HG02970 (cell line): Measurements from ENCODE around the gene IGSF9B.

Experiments used
- ATAC-seq: cut with Tn5 transposase; IDR thresholded peaks from one replicate; pipeline ENCODE4 v1.9.1; 2021; ENCODE audit warnings: mild to moderate bottlenecking, moderate library complexity, moderate number of reproducible peaks; ENCODE audit not compliant: unreplicated experiment, low FRiP score

The IGSF9B gene

DNA sequence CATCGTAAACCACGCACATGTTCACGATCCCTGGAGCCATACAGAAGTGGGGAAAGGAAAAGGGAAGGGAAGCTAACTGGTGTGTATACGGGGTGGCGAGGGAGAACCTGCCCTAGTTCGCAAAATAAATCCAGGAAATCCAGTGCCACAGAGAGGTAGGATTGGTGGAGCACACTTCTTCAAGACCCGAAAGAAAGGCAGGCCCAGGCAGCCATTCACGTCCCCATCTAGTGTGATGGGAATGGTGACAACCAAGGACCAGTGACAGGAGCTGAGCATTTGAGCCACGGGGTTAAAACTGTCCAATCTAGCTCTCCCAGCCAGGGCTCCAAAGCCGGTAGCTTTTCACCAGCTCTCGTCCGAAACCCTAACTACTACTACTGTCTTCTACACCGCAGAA, 53.7 kb downstream of the IGSF9B start:
- no peak for ATAC-seq

DNA sequence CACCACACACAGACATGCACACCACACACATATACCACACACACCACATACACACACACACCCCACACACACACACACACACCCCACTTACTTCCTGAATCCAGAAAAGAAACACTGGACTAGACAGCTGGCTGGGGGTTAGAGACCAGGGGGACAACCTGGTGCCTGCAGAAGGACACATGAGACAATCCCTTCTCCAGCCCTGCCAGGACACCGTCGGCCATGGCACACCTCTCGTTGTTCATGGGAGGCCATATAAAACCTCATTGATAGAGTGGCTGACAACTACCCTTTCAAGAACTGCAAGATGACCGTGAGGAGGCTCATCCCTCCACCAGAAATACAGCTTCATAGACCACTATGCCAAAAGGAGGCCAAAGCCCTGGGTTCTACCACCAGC, 54.3 kb downstream of the IGSF9B start:
- no peak for ATAC-seq

DNA sequence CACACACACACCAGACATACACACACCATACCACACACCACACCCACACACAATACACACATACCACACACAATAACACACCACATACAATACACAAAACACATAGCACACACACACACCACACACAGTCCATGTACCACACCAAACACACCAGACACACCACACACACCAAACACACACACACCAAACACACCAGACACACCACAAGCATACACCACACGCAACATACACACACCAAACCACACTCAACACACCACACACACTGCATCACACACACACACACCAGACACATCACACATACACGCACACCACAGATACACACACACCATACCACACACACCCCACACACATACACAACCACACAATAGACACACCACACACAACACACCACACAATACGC, 54.8 kb downstream of the IGSF9B start:
- no peak for ATAC-seq

DNA sequence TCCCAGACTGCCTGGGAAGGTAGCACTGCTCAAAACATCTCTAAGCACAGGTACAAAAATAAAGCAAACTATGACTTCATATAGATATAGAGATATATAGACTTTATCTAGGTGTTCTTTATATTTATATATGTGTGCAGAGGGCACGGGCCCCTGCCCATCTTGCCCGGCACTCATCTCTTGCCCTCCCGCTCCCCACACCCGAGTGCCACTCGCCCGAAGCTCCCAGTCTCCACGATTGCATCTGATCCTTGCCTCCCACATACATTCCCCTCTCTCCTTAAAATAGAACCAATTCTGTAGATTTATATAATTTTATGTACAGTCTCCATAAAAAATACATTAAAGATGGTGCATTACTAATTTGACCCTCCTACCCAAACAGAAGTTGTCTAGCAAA, 55.5 kb downstream of the IGSF9B start:
- ATAC-seq, result no peak

DNA sequence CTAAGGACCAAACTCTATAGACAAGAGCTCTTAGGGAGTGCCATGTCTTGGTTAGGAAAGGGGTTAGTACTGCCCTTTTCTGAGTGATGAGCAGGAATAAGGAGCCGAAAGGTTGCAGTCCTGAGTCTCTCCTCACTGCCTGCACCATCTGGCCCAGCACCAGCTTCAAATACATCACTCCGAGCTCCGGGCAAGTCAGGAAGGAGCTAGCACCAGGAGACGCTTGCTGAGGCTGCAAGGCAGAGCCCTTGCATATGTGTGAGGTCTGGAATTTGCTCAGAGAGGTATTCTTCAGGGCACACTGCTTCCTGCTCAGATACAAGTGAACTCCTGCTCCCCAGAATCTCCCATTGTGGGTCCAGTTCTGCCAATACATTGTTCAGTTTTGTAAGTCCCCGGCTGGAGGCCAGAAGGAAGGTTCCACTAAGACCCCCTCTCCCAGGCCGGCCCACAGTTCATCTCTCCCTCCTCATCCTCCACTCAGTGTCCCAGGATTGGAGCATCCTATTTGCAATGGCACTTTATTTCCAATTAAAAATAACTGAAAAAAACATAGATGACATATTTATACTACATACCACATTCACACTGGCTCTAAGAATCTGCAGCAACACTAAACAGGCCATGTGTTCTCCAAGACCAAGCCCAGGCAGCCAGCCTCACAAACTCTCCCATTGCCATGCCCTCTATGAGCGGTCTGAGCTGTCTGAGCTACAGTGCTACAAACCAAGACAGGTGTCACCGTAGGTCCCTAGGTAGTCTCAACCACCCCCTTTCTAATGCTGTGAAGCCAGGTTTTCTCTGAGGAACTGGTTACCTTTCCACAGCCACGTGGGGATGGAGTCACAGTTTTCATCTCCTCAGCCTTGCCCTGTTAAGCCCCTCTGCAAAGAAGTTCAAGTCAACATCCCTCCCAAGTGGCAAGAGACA, 56.3 kb downstream of the IGSF9B start:
- ATAC-seq, result no peak

DNA sequence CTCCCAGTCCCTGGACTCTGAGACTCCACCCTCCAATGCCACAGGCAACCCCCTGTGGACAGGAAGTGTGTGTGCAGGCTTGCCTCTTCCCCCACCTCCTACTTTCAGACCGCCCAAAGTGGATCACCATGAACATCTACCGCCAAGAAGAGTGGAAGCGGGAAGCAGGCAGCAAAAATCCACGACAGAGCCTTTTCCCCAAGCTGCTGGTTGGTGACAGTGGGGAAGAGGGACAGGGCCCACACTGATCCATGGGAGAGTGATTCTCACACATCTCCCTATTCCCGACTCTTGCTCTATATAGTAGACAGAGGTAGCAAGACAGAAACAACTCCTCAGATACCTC, 58.0 kb downstream of the IGSF9B start:
- no peak for ATAC-seq

DNA sequence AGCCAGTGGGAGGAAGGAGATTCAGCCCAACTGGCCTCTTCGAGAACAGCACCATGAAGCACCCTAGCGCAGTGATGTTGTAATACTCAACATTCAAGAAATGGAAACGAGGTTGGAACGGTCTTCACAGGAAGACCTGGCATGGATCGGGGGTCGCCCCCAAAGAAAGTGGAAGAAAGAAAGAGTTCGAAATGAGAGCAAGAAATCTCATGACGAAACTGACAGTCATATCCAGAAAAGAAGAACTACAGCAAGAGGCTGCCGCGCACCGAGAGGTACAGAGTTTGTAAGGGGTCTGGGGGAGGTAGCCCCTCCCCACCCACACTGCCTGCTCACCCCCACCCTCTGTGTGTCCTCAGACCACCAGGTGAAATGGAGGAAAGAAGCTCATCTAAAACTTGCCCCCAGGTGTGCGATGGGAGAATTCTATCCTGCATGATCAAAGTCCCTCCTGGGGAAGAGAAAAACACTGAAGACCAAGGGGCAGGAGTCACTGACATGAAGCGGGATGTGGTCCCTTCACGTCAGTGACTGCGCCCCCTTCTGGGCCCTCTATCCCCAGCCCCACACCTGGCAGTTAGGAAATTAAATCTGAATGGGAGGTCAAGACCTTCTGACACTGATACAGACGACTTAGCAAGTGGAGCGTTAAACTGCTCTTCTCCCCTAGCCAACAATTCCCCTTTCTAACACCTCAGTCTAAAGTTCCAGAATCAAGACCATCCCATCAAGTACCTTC, 58.6 kb downstream of the IGSF9B start:
- no peak for ATAC-seq

DNA sequence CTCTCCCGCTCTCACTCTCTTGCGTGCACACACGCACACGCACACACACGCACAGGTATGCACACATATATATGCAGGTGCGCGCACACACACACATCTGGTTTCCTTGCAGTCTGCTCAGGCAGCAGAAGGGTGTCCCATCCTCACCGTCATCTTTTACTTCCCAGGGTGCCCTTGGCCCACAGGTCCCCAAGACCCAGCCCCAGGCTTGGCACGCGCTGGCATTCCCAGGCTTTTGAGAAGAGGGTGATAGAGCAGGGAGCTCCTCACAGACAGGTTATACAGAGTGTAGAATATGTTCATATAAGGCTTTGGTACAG, 59.5 kb downstream of the IGSF9B start:
- ATAC-seq, result no peak

DNA sequence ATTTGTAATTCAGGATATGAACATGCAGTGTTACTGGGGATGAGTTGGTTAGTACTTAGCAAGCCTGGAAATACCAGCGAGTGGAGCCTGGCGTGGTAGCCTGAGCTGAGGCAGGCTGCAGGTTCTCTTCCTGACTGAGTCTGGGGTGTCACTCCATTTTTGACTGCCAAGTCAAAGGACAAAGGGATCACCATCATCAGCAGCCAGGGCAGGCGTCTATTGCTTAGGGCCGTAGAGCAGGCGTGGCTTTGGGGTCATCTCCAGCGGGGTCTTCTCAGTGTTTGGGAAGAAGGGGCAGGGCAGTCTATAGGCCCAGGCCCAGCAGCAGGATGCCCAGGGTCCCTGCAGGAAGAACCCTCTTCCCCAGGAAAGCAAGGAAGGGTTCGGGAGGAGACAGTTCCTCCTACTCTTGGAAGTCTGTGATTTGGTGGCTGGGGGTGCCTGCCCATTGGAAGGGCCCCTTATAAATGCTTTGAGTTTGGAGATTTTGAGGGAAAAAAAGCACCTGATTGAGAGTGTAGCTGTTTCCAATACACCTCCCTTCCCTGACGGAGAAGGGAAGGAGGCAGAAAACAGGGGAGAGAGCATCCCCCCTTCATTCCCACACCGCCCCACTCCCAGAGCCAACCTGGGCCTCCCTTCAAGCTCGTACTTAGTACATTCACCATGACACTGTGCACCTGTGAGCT, 60.0 kb downstream of the IGSF9B start:
- ATAC-seq, result no peak

DNA sequence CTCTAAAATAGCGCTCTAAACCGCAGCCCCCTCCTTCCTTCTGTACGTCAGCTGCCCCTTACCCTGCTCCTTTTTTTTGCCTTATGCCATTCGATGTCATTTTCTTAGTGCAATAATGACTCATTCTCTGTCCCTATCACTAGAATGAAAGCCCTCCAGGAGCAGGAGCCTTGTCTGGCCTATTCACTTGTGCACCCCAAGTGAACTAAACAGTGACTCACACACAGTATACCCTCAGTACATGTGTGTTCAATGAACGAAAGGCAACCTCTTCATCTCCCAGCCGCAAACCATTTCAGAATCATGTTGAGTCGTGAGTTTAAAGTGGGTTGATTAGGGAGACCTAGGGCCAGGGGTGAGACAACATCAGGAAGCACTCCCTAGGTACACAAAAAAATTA, 60.7 kb downstream of the IGSF9B start:
- no peak for ATAC-seq

DNA sequence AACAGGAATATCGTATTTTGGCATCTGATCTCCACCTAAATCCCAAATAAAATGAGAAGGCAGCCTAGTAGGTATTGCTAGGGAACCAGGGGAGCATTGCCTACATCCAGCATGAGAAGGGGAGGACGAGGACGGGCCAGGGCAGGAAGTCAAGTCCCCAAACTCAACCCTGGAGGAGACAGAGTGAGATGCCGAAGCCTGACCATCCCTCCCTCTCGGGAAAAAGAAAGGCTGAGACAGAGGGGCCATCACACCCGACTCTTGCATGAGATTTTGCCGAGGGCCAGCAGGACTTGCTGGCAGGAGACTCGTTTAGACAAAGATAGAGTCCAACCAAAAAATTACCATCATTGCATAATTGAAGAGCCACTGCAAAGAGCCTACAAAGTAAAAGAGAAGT, 61.2 kb downstream of the IGSF9B start:
- no peak for ATAC-seq

DNA sequence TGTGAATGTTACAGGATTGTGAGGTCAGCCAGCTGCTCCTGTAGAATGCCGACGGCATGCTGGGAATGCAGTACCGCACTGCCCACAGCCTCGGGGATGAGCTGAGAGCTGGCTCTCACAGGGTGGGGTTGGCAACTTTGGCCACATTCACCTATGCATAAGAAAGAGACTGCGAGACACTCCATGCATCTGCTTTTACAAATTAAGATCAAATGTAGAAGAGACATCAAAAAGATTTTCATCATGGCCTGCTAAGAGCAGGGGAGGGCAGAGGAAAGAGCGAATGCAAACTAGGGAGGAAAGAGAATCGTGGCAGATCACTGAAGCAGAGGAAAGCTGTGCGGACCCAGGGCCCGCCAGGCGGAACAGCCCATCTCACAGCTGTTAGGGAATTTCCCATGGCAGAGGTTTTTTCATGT, 61.7 kb downstream of the IGSF9B start:
- ATAC-seq, result peak; percentile 44

DNA sequence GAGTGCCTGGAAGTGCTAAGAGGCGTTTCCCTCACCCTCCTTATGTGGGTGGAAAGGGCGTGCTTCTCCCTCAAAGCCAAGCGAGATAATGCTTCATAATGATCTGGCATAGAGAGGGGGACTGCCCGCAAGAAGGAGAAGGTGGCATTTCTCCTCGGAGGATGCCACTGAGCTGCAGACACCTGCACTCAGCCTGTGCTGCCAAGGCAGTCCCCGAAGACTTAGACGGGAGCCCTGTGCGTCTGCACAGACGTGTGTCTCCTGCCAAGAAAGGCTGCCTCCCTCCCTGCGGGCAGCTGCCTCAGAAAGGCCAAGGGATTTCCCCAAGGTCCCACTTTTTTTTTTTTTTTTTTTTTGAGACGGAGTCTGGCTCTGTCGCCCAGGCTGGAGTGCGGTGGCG, 63.4 kb downstream of the IGSF9B start:
- no peak for ATAC-seq

DNA sequence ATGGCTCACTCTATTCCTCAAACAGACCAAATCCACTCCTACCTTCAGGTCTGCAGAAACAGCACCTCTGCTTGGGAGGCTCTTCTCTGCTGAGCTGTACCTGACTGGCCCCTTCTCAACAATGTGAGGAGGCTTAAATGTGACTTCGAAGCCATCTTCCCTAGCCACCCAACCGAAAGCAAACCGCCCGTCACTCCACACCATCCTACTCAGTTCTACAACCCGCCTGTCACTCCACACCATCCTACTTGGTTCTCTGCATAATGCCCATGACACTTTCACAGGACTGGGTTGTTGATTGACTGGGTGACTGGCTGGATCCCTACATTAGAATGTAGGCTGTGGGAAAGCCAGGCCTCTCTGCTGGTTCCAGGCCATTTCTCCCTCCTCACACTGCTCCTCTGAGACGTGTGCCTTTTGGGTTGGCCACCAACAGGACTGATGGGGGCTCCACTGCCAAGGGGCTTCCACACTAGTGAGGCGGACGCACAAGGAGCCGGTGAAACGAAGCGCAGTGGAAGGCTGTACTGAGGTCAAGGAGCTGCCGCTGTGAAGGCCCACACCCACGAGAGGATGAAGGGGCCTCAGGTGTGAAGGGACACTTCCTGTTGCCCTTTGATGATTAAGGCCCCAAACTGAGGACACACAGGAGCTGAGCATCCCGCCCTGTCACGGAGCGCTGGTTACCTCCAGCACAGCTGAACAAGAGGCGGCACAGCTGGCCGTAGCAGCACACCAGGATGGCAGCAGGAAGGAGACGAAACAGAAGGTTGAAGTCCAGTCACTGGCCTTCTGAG, 64.0 kb downstream of the IGSF9B start:
- ATAC-seq, result no peak

DNA sequence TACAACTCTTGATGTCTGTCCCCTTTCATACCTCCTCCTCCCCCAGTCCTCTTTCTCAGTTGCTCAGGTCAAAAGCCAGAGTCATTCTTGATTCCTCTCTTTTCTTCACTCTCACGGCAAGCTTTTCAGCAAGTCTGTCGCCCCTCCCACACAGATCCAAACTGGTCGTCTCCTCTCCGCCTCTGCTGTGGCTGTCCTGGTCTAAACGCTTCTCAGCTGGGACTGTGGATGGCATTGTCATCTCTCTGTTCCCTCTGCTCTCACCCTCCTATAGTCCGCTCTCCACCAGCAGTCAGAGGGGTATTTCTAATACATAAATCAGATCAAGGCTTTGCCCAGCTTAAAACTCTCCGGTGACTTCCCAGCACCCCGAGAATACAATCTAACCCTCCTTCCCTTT, 64.6 kb downstream of the IGSF9B start:
- ATAC-seq, result no peak

DNA sequence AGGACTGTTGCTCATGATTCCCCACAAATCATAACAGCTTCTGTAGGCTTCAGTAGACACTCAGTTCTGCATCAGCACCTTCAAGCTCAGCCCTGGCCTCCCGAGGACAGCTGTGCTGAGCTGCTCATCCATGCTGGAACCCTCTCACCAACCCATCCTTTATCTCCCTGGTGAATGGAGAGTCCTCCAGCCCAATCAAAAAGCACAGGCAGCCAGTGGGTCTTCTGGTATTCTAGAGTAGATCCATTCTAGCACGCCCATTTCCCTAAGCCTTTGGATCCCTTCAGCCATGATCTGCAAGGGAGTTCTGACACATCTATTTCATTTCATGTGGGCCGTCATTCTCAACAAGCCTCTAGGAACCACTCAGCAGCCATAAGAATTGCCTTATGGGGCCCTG, 66.9 kb downstream of the IGSF9B start:
- ATAC-seq, result no peak

DNA sequence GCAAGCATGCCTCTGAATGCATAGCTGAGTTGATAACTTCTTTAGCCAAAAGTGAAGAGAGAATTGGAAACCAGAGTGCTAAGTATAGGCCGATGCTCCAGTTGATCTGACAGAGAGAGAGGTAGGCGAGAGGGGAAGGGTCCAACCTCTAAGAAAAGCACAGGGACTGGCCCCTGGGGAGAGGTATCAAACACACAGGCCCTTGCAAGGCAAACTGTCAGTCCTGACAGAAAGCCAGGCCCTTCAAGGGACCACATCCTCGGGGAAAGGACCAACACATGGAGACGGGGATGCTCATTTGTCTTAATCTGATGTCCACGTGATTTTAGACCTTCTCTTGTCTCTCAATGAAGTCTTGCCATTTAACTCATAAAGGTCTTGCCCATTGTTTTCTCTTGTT, 67.6 kb downstream of the IGSF9B start:
- no peak for ATAC-seq

DNA sequence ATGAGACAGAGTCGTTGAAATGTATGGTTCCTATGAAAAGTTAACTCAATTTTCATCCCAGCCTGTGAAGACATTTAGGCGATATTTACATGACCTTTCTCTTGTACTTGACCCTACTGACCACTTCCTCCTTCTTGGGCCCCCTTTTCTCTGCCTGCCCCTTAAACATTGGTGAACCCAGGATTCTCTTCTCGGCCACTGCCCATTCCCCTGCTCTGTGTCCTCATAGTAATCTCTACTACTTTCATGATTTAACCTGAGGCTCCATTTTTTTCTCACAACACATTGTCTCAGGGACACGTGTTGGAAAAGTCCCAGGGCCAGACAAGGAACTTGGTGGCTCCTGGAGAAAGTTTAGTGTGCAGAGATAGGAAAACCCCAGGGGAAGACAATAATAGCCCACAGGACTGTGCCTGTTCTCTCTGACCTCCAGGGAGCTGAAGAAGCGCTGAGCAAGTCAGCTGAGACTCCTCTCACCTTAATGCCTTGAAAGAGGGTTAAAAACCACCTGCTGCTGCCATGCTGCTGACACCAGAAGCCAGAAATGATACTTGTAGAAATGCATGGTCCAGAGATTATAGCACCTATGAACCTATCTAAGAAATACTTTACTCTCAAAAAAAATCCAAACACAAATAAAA, 69.0 kb downstream of the IGSF9B start:
- ATAC-seq, result no peak

DNA sequence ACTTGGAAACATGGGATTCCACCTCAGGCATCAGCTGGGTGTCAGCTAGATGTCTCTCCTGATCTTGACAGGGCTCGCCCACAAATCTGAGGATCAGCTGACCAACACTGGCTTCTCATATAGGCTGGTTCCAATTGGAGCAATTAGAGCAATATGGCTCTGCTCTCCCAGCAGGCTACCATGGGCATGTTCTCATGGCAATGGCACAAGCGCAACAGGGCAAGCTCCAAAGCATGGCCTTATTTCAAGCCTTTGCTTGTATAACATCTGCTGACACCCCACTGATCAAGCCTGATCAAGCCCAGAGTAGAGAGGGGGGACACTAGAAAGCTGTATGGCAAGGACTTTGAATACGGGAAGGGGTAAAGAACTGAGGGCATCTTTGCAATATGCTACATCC, 70.7 kb downstream of the IGSF9B start:
- ATAC-seq, result no peak

DNA sequence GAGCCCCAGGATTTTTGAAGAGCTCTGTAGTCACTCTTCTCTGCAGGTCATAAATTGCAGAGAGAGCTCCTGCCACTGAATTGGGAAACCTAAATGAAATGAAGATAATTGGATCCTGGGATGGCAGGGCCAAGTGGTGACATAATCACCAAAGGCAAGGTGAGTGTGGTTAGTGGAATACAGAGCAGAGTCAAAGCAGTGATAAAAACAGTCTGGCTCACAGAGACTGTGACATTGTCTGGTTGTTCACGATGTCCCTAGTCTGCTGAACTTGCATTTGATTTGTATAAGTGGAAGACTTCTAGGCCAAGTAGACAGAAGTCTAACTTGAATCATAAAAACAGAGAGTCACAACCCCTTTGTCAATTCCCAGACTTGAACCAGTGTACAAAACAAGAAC, 84.6 kb downstream of the IGSF9B start:
- no peak for ATAC-seq
